Parathyroid adenoma (tissue), 2 donors: Measurements from ENCODE around the gene CLASP1.
A peak's percentile ranks its signal among the peaks of the same experiment; 100 is the strongest.

Source experiments
- H2AFZ ChIP-seq: fragments of 300-600 bp; sonication (generic); one replicate; pipeline ENCODE4 v1.7.0; 2017; ENCODE audit warnings: antibody characterized with exemption, mild to moderate bottlenecking
- H3K27ac ChIP-seq: fragments of 300-600 bp; sonication (generic); one replicate; pipeline ENCODE4 v1.7.0; 2017
- H3K27me3 ChIP-seq: fragments of 300-600 bp; sonication (generic); one replicate; pipeline ENCODE4 v1.7.0; 2017; ENCODE audit warnings: low read length; ENCODE audit not compliant: control insufficient read depth, insufficient read depth
- H3K36me3 ChIP-seq: fragments of 300-600 bp; sonication (generic); one replicate; pipeline ENCODE4 v1.7.0; 2017; ENCODE audit warnings: low read length; ENCODE audit not compliant: control insufficient read depth, insufficient read depth
- H3K4me1 ChIP-seq: fragments of 300-600 bp; sonication (generic); one replicate; pipeline ENCODE4 v1.7.0; 2017; ENCODE audit warnings: control low read depth
- H3K4me2 ChIP-seq: fragments of 300-600 bp; sonication (generic); one replicate; pipeline ENCODE4 v1.7.0; 2017; ENCODE audit warnings: low read length
- H3K4me3 ChIP-seq: fragments of 300-600 bp; sonication (generic); one replicate; pipeline ENCODE4 v1.7.0; 2017; ENCODE audit warnings: low read depth, low read length
- H3K79me2 ChIP-seq: fragments of 300-600 bp; sonication (generic); one replicate; pipeline ENCODE4 v1.7.0; 2017; ENCODE audit warnings: control low read depth
- H3K9ac ChIP-seq: fragments of 300-600 bp; sonication (generic); one replicate; pipeline ENCODE4 v1.7.0; 2017; ENCODE audit warnings: mild to moderate bottlenecking
- H3K9me3 ChIP-seq: fragments of 300-600 bp; sonication (generic); one replicate; pipeline ENCODE4 v1.7.0; 2017; ENCODE audit warnings: low read length; ENCODE audit not compliant: control insufficient read depth
- CTCF ChIP-seq: fragments of 300-600 bp; sonication (generic); IDR thresholded peaks from one replicate; pipeline ENCODE4 v1.7.0; 2017; ENCODE audit warnings: antibody characterized with exemption, mild to moderate bottlenecking
- donor health status: primary hyperparathyroidism.

Gene CLASP1

GRCh38 chr2:121649149-121649595 lies at the start of gene CLASP1:
Gene CLASP1, minus strand, starts transcription at chr2:121649462. Its CDS starts 43,567 bp downstream, at chr2:121605895.
- Histone ChIP-seq H2AFZ (peak within 1 kb of the TSS; percentile 72), H3K9ac (peak within 1 kb of the TSS; percentile 74), H3K36me3 (no peaks in the 10 kb centered on the region), H3K4me2 (peak within 1 kb of the TSS; percentile 94), H3K4me3 (peak within 1 kb of the TSS; percentile 95), H3K27me3 (no peaks in the 10 kb centered on the region), H3K79me2 (peaks cover 21% of the 10 kb centered on the region), H3K27ac (peak within 1 kb of the TSS; percentile 89), H3K9me3 (no peaks in the 10 kb centered on the region), H3K4me1 (no peaks in the 10 kb centered on the region)
- TF ChIP-seq CTCF: no peak

GRCh38 chr2:121698318-121698930 lies 49.2 kb upstream of the CLASP1 start:
- Histone ChIP-seq H3K27me3 (no peaks in the 10 kb centered on the region), H2AFZ (no peak overlapping the region), H3K27ac (no peak overlapping the region), H3K4me3 (no peak overlapping the region), H3K4me2 (no peak overlapping the region), H3K36me3 (no peaks in the 10 kb centered on the region), H3K9ac (no peak overlapping the region), H3K4me1 (peaks cover 9% of the 10 kb centered on the region), H3K9me3 (no peaks in the 10 kb centered on the region), H3K79me2 (no peaks in the 10 kb centered on the region)
- no peak for TF ChIP-seq CTCF

GRCh38 chr2:121697108-121697631 lies 47.9 kb upstream of the CLASP1 start:
- no peak for TF ChIP-seq CTCF
- H3K4me2 ChIP-seq: no peak overlapping the region
- H3K27me3 ChIP-seq: no peaks in the 10 kb centered on the region
- H3K4me1 ChIP-seq: peaks cover 9% of the 10 kb centered on the region
- no peak overlapping the region for H3K9ac ChIP-seq
- H3K9me3 ChIP-seq: no peaks in the 10 kb centered on the region
- H3K79me2 ChIP-seq: no peaks in the 10 kb centered on the region
- H2AFZ ChIP-seq: peak overlapping the region; percentile 41
- no peaks in the 10 kb centered on the region for H3K36me3 ChIP-seq
- H3K4me3 ChIP-seq: no peak overlapping the region
- peak overlapping the region; percentile 20 for H3K27ac ChIP-seq

GRCh38 chr2:121696410-121696930 lies 47.2 kb upstream of the CLASP1 start:
- no peak overlapping the region for H3K27ac ChIP-seq

More at GRCh38 chr2:121696410-121696930, 47.2 kb upstream of the CLASP1 start:
- Histone ChIP-seq H2AFZ (no peak overlapping the region), H3K4me2 (no peak overlapping the region), H3K4me3 (no peak overlapping the region), H3K27me3 (no peaks in the 10 kb centered on the region), H3K36me3 (no peaks in the 10 kb centered on the region), H3K9me3 (no peaks in the 10 kb centered on the region), H3K9ac (no peak overlapping the region), H3K79me2 (no peaks in the 10 kb centered on the region), H3K4me1 (peaks cover 9% of the 10 kb centered on the region)
- TF ChIP-seq CTCF: no peak
